DOHH2 (cell line): ENCODE results near the gene MRPL44.

Source experiments
- EZH2phosphoT487 ChIP-seq: fragments of 200-600 bp; sonication (generic); IDR thresholded peaks from 2 replicates; pipeline ENCODE4 v1.6.1; 2017; ENCODE audit warnings: borderline replicate concordance, mild to moderate bottlenecking, antibody characterized with exemption, low read length, moderate library complexity, mixed read lengths
- TF ChIP-seq, protein P1 (sequence below): fragments of 200-600 bp; sonication (generic); IDR thresholded peaks from one replicate; pipeline ENCODE4 v1.5.1; 2014; ENCODE audit warnings: antibody characterized with exemption, mild to moderate bottlenecking, low read depth, low read length; ENCODE audit not compliant: poor library complexity, severe bottlenecking

DNA sequence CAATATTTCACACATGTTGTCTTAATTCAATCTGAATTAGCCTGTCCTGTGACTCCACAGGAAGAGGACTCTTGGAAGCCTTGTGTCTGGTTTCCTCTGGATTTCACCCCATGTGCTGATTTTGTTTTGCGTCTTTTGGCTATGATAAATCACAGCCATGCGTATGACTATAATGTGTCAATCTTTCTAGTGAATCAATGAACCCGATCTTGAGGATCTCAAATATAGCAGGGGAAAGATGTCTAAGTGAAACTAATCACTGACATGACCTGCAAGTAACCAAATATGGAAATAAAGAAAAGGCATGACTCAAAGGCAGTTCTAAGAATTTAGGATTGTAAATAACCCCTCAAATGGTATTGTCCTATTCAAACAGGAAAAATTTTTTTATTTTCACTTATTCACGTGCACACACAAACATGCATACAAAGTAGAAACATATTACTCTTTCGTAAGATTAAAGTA, 20.4 kb upstream of the MRPL44 start:
- no peak for TF ChIP-seq EZH2phosphoT487
- TF ChIP-seq, protein P1, sequence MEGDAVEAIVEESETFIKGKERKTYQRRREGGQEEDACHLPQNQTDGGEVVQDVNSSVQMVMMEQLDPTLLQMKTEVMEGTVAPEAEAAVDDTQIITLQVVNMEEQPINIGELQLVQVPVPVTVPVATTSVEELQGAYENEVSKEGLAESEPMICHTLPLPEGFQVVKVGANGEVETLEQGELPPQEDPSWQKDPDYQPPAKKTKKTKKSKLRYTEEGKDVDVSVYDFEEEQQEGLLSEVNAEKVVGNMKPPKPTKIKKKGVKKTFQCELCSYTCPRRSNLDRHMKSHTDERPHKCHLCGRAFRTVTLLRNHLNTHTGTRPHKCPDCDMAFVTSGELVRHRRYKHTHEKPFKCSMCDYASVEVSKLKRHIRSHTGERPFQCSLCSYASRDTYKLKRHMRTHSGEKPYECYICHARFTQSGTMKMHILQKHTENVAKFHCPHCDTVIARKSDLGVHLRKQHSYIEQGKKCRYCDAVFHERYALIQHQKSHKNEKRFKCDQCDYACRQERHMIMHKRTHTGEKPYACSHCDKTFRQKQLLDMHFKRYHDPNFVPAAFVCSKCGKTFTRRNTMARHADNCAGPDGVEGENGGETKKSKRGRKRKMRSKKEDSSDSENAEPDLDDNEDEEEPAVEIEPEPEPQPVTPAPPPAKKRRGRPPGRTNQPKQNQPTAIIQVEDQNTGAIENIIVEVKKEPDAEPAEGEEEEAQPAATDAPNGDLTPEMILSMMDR, result no peak
